Left forelimb (tissue), 1 donor: ENCODE data around the gene MYO7B.
"Not testable (repeated sequence)": the region's sequence is repeated elsewhere in the genome, so short reads cannot be mapped to it uniquely, and the experiment has no call there.

Experiments used
- DNase-seq: peaks from one replicate; pipeline ENCODE4 v3.0.0-alpha.2; 2018; ENCODE audit warnings: low spot score

The MYO7B gene

DNA sequence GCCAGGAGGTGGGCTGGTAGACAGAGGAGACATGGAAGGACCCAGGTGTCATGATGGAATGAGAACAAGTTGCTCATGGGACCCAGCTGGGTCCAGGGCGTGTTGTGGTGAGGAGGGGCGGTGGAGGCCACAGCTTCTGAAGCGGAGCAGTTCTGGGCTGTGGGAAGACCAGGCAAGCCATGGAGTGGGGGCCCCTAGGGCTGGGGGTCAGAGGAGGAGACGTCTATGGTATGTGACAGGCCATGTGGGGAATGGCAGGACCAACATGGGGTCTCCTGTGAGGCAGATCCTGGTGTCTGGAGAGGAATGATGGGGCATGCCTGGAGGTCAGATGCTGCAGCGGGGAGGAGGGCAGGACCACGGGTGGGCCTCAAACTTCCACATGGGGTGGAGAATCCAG lies 16.9 kb downstream of the MYO7B start:
- no peak for DNase-seq

DNA sequence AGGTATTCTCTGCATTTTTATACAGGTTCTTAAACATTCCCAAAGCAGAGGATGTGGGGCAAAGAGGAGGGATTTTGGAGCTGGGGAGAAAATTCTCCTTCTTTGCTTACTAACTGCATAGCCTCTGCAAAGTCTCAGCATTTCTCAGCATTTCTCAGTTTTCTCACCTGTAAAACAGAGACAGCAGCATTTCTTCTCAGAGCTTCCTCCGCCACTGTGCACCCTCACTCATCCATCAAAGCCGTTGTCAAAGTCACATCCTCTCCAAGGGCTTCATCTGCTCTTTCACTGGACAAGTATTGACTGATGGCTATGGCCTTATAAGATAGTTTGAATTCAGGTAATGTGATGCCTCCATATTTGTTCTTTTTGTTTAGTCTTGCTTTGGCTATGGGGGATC lies 17.4 kb downstream of the MYO7B start:
- DNase-seq: no peak

DNA sequence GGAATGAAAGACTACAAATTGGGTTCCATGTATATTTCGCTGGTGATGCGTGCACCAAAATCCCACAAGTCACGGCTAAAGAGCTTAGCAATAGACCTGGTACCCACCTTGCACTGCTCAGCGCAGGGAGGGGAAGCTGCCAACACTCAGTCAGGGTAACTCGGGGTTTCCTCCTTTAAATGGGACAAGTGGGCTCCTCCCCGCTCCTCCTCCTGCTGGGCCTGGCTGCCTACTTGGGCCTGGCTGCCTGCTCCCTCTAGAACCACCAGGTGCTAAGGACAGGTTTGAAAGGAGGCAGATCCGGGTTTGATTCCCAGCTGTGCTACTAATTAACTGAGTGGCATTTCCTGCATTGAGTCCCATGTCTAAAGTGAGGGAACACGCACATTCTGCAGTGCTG lies 23.4 kb downstream of the MYO7B start:
- DNase-seq: no peak

DNA sequence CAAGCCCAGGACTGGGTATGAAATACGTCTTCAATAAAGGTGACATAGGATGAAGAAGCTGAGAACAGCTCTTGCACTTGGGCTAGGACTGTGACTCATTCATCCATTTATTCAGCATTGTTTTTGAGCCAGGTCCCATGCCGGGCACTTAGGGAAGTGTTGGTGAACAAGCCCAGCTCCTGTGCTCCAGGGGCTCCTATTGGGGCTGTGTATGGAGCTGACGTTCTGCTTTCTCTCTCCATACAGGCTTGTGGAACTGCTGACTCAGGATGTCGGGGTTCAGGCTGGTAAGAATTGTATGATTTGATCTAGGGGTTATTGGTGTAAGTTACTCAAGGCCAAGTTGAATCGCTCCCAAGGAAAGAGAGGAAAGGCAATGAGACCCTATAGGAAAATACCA lies 24.0 kb downstream of the MYO7B start:
- no peak for DNase-seq

DNA sequence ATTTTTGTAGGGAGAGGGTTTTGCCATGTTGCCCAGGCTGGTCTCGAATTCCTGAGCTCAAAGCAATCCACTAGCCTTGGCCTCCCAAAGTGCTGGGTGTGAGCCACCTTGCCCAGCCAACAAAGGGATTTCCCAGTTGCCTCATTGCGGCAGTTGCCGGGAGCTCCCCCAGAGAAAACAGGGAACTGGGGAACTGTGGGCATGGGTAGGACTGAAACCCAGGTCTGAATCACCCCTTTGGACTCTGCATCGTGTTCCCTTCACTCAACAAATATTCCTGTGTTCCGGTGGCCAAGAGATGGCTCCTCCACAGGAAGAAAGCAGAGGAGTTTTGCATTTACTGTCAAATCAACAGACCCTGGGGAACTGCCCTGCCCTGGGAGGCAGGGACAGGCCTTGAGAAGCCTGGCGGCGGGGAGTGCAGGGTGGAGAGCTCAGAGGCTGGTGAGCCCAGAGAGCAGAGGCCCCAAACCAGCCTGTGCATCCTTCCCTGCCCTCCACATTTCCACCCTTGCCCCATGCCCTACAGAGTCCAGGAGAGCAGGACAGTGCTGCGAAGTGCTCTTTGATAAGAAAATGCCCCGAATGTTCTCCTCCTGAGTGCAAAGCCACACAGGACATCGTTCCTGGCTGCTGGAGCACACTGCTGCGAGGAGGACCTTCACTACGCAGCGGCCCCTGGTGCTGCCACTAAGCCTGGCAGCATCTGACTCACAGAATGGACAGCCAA lies 24.9 kb downstream of the MYO7B start:
- DNase-seq: no peak

DNA sequence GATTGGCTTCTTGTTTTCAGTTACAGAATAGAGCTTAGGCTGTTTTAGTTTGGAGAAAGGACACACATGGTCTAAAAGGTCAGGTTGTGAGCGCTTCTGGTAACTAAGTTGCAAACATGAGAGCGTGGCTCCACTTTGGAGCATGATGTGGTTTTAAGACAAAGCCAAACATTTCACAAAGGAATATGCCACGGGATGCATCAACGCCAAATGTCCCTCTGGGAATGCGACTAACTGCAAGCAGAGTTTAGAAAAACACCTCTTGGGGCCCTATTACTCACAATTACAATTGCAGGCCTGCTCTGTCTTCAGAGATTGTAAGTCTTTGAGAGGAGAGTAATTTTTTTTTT lies 25.4 kb downstream of the MYO7B start:
- DNase-seq: no peak

DNA sequence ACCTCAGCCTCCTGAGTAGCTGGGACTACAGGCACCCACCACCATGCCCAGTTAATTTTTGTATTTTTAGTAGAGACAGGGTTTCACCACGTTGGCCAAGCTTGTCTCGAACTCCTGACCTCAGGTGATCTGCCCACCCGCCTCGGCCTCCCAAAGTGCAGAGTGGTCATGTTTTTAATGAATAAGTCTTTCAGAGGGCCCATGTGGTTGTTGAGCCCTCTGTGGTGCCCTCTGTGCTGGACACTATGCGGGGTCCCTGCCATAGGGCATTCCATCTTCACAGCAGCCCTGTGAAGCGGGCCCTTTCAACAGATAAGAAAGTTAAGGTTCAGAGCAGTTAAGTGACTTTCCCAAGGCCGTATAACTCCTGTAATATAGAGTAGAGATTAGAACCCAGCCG lies 25.9 kb downstream of the MYO7B start:
- DNase-seq: no peak

DNA sequence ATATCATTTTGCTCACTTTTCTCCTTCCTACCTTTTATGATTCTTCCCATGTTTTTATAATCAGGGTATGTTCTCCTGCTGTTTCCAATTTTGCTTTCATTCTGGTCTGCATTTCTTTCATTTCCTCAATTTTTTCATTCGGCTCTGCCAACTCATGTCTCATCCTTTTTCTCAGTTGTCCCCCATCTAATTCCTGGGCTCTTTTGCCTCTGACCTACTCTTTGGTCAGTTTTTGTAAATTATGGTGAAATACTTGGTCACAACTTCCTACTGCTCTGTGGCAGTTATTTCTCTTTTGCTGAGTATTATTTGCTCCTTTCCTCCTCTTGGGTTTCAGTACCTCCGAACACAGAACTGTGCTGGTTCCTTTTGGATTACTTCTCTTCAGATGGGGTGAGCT lies 27.5 kb downstream of the MYO7B start:
- DNase-seq: no peak

DNA sequence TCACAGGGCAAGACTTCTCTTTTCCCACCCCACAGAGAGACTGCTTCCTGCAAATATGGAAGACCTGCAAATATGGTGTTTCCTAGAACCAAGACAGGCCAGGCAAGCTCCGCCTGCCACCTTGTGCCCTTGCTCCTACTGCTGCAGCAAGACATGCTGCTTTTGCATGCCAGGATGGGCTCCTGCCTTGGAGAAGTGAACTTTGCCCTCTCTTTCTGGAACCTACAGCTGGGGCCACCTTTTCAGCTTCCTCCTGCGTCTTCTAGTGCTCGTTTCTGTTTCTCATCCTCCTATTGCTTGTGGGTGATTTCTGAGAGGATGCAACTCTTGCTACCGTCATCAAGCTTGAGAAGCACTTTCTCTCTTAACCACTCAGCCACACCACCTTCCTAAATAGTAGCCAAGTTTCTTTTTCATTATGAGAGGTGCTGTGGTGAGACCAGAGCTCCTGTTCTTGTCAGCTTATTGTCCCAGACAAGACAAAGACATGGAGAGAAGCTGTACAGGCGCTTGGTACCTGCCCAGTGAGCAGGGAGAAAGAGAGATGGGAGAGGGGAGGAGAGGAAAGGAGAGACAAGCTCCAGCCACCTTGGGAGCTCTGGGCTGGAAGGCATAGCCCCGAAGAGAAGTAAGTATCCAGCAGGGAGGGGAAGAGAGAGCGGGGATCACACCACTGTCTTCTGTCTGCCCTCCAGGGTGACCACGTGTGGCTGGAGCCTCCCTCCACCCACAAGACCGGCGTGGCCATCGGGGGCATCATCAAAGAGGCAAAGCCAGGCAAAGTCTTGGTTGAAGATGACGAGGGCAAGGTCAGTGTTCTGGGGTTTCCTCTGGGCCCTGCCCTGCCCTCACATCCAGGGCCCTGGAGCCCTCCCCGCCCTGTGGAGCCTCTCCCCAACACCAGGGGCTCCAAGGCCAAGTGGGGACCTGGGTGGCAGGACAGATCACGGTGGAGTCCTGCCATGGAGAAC lies 28.3 kb downstream of the MYO7B start:
- DNase-seq: no peak

DNA sequence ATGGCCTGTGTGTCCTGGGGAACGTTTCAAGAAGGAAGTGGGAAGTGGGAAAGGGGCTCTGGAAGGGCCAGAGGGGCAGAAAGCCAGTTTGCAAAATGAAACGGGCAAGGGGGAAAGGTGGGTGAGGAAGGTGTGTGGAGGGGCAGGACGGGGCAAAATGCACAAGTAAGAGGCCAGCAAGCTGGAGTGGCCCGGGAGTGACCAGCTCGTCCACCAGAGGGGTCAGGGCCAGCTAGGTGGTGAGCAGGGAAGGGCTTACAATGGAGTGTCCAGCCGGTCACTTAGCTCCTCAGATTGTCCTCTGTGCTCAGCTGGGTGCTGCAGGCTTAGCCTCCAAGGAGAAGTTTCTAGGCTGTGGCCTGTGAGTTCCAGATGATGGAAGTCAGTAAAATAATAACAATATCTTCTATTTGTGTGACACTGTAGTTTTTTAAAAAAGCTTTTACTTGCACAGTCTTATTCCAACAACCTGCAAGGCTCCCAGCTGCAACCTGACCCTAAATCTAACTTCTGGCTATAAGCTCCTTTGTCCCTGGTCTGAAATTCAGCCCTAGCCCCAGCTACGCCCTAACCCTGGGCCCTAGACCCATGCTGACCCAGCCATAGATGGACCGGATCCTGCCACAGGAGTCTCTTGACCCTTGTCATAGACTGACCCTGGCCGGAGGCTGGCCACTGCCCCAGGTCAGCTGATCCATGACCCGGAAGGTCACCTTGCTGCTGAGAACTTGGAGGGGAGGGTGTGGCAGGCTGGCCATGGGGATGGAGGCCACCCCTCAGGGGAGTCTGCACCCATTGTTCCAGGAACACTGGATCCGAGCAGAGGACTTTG lies 29.2 kb downstream of the MYO7B start:
- peak; percentile 42 for DNase-seq

DNA sequence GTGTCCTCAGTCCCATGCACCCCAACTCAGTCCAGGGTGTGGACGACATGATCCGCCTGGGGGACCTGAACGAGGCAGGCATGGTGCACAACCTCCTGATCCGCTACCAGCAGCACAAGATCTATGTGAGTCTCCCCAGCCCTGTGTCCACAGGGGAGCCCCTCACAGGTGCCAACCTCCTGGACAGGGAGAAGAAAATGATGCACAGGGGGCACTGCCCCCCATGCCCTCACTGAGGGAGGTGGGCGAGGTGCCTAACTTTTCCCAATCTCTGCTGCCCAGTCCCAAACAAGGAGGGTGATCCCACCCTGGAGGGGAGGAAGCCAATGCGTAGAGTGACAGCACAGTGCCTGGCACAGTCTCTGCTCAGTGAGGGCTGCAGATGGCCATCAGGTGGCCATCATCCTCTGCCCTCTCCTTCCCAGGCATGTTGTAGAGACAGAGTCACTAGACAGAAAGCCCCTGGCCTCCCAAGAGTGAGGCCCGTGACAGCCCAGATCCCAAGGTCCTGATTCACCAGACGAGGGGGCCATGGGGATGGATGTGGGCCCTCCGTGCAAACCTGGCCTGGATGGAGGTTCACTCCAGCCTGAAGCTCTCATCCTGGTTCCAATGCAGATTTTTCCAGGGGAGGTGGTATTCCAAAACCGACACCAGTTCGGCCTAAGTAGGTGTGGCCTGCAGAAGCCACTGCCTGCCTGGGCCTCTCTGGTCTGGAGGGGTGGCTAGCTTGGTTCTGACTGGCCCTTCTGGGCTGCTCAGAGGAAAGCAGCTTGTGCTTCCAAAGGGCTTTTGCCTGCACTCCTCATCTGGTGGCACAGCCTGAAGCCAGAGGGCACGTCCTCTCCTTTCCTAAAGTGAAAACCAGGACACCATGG lies 30.0 kb downstream of the MYO7B start:
- DNase-seq: no peak

DNA sequence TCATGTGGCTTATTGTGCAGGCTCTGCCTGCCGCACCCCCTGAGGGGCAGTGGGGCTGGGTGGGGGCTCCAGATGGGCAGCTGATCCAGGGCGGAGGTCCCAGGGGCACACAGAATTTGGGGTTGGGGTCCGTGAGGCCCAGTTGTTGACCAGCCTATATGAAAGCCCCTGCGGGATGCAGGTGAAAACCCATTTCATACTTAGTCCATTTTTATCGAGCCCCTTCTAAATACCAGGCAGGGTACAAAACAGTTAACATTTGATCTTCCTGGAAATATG lies 30.6 kb downstream of the MYO7B start:
- peak; percentile 52 for DNase-seq

DNA sequence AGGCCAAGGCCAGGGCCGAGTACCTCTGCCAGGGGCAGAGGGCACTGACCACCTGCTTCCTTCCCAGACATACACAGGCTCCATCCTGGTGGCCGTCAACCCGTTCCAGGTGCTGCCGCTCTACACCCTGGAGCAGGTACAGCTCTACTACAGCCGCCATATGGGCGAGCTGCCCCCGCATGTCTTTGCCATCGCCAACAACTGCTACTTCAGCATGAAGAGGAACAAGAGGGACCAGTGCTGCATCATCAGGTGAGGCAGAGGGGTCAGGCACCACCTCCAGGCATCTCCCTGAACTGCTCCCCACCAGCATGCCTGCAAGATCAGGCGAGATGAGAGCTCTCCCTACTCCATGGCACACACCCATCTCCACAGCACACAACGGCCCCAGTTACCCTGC lies 31.1 kb downstream of the MYO7B start:
- DNase-seq: peak; percentile 41

DNA sequence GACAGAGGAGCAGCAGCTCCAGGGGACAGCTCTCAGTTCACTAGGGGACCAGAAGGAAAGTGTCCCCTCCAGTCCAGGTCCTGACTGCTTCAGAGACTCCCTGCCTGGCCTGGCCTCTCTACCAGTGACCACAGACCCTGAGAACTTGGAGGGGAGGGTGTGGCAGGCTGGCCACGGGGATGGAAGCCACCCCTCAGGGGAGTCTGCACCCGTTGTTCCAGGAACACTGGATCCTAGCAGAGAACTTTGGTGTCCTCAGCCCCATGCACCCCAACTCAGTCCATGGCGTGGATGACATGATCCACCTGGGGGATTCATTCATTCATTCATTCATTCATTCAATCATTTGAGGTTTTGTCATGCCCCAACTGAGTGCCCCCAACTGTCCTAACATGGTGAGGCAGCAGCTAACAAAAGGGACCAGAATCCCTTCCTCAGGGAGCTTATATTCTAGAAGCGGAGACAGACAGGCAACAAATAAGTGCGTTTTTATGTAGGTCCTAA lies 31.9 kb downstream of the MYO7B start:
- peak; percentile 15 for DNase-seq

DNA sequence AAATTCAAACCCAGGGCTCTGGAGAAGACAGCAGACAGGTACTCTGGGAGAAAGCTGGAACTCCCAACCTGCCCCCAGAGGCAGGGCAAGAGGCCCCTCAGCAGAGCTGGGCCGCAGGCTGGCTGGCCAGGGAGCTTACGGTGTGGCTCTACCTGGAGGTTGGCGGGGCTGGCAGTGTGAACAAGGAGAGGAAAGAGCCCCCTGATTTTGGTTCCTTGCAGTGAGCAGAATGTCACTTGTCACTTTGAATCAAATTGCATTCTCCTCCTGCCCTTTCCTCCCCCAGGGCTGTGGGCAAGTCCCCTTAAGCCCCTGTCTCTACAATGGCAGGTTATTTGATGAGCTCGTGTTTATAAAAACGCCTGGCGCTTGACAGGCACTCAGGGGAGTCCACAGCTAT lies 32.6 kb downstream of the MYO7B start:
- DNase-seq: peak; percentile 28

DNA sequence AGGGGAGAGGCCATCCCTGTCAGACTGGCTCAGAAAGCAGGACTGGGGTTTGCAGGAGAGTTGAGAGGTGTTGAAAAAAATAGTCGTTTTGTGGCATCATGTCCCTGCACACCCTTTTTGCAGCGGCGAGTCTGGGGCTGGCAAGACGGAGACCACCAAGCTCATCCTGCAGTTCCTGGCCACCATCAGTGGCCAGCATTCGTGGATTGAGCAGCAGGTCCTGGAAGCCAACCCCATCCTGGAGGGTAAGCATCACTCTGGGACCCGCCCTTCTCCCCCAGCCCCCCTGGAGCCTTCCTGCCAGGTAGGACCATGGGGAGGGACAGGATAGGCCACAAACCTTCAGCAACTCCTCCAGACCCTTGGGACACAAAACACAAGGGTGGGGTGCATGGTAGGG lies 34.2 kb downstream of the MYO7B start:
- peak; percentile 48 for DNase-seq

DNA sequence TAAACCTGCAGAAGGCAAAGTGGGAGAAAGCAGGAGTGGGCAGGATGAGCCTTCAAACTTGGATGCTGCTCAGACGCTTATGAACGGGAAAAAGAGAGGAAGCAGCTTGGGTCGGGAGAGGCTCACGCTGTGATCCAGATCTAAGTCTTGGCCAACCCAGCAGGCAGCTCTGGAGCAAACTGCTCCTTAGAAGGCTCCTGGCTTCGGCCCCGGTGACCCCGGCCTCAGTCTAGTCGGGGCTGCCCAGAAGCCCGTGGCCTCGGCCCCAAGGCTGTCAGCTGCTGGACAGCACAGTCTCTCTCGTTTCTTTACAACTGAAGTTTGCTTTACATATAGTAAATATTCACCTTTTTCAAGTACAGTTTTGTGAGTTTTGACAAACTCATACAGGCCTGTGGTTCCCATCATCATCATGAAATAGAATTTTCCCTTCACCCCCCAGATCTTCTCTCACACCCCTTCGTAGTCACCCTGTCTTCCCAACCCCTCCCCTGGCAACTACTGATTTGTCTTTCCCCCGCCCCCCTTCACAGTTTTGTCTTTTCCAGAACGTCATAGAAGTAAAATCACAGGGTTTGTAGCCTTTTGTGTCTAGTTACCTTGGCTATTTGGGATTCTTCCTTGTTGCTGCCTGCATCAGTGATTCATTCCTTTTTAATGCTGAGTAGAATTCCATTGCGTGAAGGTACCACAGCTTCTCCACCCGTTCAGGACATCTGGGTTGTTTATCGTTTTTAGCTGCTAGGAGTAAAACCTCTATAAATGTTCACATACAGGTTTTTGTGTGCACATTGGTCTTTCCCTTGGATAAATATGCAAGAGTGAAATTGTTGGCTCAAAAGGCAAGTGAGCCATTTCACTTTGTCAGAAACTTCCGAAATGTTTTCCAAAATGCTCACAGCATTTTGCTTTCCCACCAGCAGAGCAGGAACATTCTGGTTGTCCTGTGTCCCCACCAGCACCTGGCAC lies 35.1 kb downstream of the MYO7B start:
- peak; percentile 51 for DNase-seq

DNA sequence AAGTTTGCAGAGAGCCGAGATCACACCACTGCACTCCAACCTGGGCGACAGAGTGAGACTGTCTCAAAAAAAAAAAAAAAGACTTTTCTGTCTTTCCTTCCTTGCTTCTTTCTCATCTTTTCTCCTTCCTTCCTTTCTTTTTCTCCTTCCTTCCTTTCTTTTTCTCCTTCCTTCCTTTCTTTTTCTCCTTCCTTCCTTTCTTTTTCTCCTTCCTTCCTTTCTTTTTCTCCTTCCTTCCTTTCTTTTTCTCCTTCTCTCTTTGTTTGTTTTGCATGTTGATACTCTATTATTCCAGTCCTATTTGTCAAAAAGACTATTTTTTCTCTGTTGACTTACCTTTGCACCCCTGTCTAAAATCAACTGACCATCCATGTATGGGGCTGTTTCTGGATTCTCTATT lies 36.9 kb downstream of the MYO7B start:
- DNase-seq: not testable (repeated sequence)

DNA sequence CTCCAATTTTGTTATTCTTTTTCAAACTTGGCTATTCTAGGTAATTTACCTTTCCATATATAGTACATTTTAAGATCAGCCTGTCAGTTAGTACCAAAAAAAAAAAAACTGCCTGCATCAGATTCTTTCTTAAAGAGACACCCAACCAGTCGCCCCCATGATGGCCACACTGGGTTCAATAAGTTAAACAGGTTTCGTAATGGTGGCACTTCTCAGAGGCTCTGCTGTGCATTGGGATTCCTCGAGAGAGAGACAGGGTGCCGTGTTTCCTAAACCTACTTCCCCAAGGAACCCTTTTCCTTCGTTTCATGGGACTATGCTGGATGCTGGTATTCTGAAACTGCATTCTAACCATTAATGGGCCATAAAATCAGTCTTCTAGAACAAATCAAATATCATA lies 37.4 kb downstream of the MYO7B start:
- no peak for DNase-seq

DNA sequence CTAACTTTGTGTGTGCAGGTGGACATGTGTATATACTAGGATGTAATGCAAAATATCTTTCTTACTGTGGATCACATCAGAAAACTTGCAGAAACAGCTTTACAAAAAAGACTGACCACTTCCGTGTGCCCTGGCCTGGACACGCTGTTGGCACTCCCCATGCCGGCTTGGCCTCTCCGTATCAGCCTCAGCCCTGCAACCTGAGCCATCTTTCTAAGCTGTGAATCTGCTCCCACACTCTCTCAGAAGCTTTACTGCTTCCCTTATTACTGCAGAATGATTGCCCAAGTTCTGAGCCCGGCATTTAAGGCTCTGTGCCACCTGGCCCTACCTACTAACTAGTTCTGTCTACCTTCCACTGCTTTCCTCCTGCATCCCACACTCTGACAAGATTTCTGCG lies 37.8 kb downstream of the MYO7B start:
- DNase-seq: no peak
